Right ventricle myocardium inferior (tissue), 1 donor: Measurements from ENCODE around the gene SORCS2. TPM values are rescaled to one million over a fixed set of nuclear protein-coding genes. Genes with fewer than 3 reads are reported as not detected.
A peak's percentile ranks its signal among the peaks of the same experiment; 100 is the strongest.
"Not testable (repeated sequence)": the region's sequence is repeated elsewhere in the genome, so short reads cannot be mapped to it uniquely, and the experiment has no call there.

Experiments used
- ATAC-seq: fragments of 200-7000 bp; cut with Tn5 transposase; one replicate; pipeline ENCODE4 v1.9.1; 2020; ENCODE audit warnings: mild to moderate bottlenecking, moderate library complexity
- DNase-seq: peaks from one replicate; pipeline ENCODE4 v3.0.0; 2021; ENCODE audit errors: missing footprints
- intact Hi-C: fragments of 100-400 bp; cut with DNase I; formaldehyde crosslinking; loops from one replicate; pipeline ENCODE4 v1.11.0; 2022
- total RNA-seq: library from RNA; stranded (reverse); fragmentation: NEBNext Ultra II Directional; extraction: Animal tissue kit (Norgen Biotek cat#: 25700); gene quantifications from one replicate; pipeline ENCODE4 v1.2.1, GENCODE V29; 2021
- donor health status: DM: no; HTN: yes; CAD: no; lungs with severe emphysema.

SORCS2 gene
- total RNA-seq, 1 donor from 2014 or later: 1.1 TPM

DNA sequence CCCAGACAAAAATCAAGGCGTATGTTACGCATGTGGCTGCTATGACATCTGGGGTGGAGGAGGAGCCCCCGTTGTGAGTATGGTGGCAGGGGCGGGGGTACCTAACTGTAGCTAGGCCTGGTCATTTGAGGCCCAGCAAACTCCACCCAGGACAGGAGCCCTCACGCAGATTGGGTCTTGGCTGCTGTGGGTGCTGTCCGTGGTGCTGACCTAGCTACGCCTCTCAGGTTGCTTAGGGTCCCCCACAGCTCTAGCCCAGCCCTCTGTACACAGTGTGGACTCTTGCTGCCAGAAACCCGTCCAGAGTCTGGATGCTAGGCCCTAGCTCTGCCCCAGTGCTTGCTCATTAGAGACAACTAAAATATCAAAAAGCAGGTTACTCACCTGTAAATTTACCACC, 389.1 kb downstream of the SORCS2 start:
- ATAC-seq: no peak
- intact Hi-C loops: no loop called here
- DNase-seq: no peak

DNA sequence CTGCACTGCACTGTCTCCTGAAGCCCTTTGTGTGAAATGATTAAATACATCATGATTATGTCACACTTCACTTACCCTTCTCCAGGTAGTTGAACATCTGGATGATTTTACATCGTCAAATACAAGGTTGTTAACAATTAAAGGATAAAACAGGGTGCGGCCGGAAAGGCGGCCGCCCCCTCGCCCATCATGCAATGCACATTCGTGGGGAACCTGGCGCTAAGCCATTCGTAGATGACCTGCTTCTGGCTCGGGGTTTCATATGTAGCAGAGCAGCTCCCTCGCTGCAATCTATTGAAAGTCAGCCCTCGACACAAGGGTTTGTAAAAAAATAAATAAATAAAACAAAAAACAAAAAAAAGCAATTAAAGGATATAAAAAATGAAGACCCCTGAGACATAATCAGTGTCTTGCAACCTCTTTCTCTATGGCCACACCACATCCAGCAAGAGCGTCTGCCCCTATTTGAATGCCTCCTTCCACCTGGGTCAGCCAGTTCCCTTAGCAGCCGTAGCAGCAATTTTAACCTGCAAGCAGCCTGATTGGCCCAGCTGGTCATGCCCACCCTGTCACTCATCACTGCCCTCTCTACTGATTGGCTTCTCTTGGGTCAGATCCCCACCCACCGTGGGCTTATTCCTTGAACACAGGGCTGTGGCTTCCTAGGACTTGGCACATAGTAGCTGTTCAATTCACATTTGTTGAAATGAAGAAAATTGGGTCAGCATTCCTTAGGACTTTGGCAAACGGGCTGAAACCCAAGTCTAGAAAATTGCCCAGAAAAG, 390.2 kb downstream of the SORCS2 start:
- intact Hi-C loops: no loop called here
- no peak for ATAC-seq
- DNase-seq: peak; percentile 60

DNA sequence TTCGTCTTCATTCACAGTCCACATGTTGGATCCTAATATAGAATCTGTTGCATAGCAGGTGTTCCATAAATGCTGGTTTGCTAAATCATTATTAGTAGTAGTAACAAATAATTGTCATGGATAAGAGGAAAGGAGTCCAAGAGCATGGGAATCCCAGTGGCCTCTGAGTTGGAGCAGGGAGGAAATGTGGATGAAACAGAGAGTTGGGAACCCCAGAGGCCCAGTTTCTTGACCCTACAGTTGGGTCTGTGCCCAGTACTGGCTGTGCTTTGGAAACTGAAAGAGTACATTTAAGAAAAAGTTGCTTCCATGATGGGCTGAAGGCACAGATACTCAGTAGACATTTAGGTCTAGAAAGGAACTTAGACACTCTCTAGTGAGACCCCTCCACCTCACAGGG, 391.8 kb downstream of the SORCS2 start:
- intact Hi-C loops: no loop called here
- no peak for DNase-seq
- no peak for ATAC-seq

DNA sequence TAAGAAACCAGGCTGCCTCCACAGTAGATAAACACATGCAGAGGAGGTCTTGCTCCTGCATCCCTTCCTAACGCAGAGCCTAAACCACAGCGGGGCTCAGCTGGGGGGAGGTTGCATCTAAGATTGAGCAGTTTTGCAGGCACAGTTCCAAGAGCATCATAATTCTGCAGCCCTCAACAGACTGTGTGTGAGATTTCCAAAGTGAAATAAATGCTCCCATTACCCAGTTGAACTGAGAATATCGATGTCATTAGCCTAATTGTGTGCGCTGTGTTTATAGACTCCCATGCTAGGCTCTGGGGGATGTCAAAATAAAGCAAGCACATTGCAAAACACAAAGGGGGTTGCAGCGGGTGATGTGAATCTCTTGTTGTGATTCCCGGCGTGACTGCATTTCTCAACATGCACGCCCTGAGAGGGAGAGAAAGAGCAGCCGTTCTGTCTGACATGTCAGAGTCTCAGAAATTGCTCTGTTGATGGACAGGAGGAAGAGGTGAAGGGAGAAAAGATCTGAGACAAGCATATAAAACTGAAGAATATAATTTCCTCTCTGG, 392.3 kb downstream of the SORCS2 start:
- DNase-seq (no peak), ATAC-seq (no peak)
- intact Hi-C loops: no loop called here

DNA sequence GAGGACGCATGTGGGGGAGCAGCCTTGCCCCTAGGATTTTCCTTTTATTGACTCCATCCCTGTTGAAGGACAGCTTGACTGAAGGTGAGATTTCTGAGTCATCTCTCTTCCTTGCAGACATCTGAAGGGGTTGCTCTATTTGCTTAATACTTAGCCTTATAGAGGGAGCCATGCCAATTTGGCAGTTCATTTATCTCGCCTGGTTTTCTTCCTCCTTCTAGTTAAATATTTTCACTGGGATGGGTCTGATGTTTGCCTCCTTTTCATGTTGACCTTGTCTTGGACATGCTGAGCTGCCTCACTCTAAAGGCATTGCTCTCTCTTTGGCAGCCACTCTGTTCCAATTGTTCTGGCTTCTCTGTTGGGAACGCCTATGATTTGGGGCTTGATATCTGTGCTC, 393.4 kb downstream of the SORCS2 start:
- intact Hi-C loops: no loop called here
- ATAC-seq (no peak), DNase-seq (no peak)

GRCh38 chr4:7587433-7588405, 395.4 kb downstream of the SORCS2 start:
- intact Hi-C loops: no loop called here
- ATAC-seq: no peak

GRCh38 chr4:7590189-7590588, 397.9 kb downstream of the SORCS2 start:
- no peak for DNase-seq
- intact Hi-C loops: no loop called here
- no peak for ATAC-seq

More at GRCh38 chr4:7587433-7588405, 395.4 kb downstream of the SORCS2 start:
- no peak for DNase-seq

DNA sequence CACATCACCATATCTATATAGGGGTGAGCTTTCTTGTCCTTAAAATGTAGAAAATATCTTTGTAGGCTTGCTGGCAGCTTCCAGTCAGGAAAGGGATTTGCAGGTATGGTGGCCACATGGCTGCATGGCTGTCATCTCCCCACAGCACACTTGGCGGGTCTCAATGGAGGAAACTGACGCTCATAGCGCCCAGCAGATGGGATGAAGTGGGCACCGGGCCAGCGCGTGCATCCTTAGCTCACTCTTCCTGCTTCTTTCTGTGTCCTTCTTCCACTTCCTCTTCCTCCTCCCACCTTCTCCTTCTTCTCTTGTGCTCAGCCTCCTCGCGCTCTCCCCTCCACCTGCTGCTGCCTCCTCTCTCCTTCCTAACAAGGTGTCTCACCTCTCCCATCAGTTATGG, 398.6 kb downstream of the SORCS2 start:
- intact Hi-C loops: no loop called here
- DNase-seq (no peak), ATAC-seq (no peak)

GRCh38 chr4:7591409-7592053, 399.2 kb downstream of the SORCS2 start:
- ATAC-seq (no peak), DNase-seq (no peak)
- intact Hi-C loops: no loop called here

DNA sequence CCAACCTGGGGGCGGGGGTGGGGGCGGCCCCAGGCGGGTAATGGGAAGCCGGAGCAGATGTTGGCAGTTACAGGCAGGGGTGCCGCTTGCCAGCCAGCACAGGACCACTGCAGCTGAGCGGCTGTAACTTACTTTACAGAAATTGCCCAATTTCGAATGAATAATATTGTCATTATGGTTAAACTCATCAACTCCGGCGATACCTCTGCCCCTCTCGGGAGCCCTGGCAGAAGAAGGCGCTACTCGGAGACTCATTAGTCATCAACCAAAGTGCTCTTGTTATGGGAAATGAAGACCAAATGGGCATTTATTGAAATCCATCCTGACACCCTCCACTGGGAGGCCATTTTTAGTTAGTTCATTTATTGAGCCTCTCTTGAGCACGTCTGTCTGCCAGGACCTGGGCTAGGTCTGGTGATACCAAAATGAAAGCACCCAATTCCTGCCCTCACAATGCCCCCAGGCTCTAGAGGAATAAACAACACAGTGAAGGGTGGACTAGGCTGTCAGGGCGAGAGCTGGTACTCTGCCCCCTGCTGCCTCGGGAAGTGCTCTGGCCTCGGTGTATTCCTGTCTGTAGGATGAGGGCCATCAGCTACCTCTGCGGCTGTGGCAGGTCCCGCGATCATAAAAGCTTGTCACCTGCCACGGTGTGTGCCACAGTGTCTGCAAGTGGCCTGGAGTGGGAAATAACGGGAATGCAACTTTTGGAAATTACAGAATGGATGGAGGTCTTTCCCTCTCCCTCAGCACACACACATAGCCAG, 401.5 kb downstream of the SORCS2 start:
- ATAC-seq (no peak), DNase-seq (peak; percentile 22)
- intact Hi-C loops: no loop called here

GRCh38 chr4:7595934-7596461, 403.7 kb downstream of the SORCS2 start:
- no peak for DNase-seq
- peak; percentile 61 for ATAC-seq
- intact Hi-C loops: no loop called here

- DNase-seq (no peak), ATAC-seq (no peak)
- intact Hi-C loops: no loop called here
These were observed 404.7 kb downstream of the SORCS2 start for GRCh38 chr4:7596918-7597606.

DNA sequence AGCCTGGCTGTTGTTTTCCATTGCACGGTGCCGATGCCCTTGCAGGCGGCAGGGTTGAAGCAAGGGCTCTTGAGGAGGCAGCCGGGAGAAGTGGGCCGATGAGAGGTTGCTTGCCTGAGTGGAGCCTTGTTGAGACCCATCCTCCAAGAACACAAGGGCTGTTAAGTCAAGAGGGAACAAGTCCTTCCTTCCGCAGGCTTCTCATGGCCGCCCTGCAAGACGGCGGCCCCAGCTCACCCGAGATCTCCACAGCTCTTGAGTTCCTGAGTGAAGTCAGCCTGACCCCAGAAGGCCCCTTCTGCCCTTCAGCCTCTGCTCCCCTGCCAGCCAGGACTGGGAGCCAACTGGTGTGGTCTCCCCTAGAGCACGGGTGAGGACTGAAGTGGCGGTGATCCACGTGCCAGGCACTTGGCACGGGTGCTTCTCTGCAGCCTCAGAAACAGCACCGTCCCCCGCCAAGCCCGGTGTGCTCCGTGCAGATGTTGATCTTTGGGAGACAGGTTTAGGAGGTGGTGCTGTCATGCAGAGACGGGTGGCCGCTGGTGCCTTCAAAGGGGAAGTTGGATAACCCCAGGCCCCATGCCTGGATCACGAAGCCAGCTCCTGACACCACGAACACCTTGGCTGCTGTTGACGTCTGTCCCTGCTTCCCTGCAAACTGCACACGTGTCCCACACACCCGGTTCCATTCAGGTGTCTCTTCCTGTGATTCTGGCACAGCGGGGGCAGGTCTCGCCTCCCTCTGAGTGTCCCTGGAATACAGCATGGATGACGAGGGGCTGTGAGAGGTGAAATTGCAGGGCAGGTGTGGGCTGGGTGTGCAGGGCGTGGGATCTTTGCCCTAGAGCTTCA, 406.8 kb downstream of the SORCS2 start:
- intact Hi-C loops: no loop called here
- peak; percentile 21 for ATAC-seq
- DNase-seq: peak; percentile 65

- DNase-seq: no peak
- intact Hi-C loops: no loop called here
- no peak for ATAC-seq
These were observed 407.9 kb downstream of the SORCS2 start for GRCh38 chr4:7600247-7600646.

GRCh38 chr4:7602166-7602565, 409.8 kb downstream of the SORCS2 start:
- ATAC-seq, intact Hi-C loops: not testable (repeated sequence)
- DNase-seq: peak; percentile 30

- peak; percentile 56 for DNase-seq
- intact Hi-C loops: no loop called here
- ATAC-seq: no peak
These were observed 415.0 kb downstream of the SORCS2 start for GRCh38 chr4:7607156-7607910.
